Stimulated activated CD8-positive, alpha-beta memory T cell treated with anti-CD3 and anti-CD28 coated beads, Interleukin-15, amount 100 ng/mL, for 24 hours (primary cell): ENCODE measurements around the gene PKDCC.
"Not testable (repeated sequence)": the region's sequence is repeated elsewhere in the genome, so short reads cannot be mapped to it uniquely, and the experiment has no call there.

Source experiments
- DNase-seq: peaks from one replicate; pipeline ENCODE4 v3.0.0-alpha.2; 2020; ENCODE audit warnings: low read depth

PKDCC gene

DNA sequence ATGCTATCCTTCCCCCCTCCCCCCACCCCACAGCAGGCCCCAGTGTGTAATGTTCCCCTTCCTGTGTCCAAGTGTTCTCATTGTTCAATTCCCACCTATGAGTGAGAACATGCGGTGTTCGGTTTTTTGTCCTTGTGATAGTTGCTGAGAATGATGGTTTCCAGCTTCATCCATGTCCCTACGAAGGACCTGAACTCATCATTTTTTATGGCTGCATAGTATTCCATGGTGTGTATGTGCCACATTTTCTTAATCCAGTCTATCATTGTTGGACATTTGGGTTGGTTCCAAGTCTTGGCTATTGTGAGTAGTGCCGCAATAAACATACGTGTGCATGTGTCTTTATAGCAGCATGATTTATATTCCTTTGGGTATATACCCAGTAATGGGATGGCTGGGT lies 17.9 kb downstream of the PKDCC start:
- DNase-seq: not testable (repeated sequence)

DNA sequence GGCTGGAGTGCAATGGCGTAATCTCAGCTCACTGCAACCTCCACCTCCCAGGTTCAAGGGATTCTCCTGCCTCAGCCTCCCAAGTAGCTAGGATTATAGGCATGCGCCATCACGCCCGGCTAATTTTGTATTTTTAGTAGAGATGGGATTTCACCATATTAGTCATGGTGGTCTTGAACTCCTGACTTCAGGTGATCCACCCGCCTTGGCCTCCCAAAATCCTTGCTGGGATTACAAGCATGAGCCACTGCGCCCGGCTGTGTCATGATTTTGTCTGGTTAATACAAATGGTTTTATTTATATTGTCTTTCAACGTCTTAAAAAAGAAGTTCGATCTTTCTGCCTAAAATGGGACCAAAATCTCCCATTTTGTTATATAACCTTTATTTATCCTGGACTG lies 19.2 kb downstream of the PKDCC start:
- not testable (repeated sequence) for DNase-seq

DNA sequence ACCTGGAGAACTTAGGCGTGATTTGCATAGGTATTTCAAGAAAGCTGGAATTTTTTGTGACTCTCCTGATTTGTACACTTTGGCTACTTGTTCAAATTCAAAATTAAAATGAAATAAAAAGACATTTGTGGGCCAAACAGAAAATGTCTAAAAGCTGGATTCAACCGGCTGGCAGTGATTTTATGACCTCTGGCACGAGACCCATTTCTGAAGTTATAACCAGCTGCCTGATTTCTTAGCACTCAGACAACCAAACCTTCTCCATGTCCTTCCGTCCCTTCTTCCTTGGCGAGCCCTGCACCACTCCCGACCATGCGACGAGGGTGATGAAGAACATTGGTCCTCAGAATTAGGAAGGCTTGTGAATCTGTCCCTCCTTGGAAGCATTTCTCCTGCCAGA lies 19.7 kb downstream of the PKDCC start:
- DNase-seq: no peak

DNA sequence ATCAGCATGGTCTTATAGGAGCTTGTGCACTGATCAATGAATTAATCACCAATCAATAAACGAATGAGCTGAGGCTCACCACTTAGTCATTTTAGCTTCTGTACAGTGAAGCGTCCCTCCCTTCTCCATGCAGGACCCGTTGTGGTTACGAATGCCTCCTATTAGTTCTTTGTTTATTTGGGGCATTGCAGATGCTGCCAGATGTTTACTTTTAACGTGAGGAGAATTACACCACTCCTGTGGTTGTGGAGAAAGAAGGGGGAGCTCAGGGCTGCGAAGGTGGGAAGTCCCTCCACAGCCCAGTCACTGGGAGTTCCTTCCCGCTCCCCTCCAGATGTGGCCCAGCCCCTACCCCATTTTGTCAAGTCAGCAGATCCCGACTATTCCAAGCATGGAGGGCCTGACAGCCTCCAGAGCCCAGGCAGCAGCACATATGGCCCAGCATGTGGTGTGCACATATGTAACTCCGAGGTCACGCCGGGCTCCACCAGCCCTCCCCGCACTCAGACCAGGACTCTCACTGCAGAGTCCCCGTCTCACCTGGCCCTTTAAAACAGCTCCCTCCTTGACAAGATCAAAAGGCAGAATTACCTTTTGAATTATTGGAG lies 20.9 kb downstream of the PKDCC start:
- no peak for DNase-seq

DNA sequence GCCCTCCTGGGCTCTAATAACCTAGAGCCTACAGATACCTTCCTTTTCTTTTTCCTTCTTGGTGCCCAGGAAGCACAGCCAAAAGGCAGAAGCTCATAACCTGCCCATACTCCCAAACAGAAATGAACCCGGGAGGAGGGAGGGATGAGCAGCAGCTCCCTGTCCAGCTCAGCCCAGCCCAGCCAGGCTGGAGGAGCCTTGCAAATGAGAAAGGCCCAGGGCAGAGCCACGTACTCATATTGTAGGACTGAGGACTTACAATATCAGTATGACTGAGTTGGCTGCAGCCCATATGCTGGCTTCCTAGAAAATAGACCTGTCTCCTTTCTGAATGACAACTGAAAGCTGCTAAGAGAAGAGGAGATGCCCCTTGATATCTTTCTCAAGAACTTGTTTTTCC lies 21.7 kb downstream of the PKDCC start:
- no peak for DNase-seq

DNA sequence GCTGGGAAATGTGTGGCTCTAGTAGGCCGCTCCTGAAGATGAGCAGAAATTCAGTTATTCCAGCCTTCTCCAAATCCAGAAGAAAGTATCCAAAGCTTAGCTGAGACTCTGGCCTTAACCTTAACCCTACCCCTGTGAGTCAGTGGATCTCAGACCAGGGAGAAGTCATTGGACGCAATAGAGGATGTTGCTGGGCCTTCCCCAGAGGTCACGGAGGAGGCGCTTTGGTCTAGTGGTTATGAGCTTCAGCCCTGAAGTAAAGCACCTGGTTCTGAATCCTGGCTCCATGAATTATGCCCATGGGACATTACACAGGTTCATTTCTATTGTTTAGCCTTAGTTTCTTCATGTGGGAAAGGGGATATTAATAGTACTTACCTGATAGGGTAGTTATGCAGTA lies 24.0 kb downstream of the PKDCC start:
- DNase-seq: no peak

DNA sequence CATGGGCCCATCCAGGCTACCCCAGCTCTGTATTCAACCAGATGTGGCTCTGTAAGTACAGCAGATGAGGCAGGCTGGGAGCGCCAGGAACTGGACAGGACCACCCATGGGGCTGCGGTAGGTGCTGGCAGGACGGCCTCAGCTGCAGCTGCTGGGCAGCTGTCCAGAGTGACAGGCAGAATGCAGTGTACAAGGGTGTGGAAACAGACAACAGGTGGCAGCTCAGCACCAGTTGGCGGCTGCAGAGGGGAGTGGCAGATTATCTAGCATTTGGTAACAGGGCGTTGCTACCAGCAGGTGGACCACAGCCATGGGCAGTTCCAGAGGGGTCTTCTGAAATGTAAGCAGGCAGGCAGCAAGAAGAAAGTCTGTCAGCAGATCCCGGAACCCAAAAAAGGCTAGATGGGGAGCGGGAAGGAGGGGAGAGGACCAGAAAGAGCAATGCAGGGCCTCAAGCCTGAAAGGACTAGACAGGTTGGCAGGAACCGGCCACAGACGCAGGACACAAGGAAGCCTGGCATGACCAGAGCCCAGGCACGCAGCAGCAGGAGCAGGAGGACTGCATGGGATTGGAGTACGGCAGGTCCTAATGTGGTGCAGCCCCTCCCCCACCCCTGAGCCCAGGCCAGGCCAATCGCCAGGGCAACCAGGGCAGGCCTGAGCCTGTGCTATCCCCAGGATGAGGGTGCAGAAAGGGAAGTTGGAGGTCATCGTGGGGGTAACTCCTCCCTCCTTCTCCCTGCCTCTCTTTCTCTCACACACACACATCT lies 24.7 kb downstream of the PKDCC start:
- no peak for DNase-seq

DNA sequence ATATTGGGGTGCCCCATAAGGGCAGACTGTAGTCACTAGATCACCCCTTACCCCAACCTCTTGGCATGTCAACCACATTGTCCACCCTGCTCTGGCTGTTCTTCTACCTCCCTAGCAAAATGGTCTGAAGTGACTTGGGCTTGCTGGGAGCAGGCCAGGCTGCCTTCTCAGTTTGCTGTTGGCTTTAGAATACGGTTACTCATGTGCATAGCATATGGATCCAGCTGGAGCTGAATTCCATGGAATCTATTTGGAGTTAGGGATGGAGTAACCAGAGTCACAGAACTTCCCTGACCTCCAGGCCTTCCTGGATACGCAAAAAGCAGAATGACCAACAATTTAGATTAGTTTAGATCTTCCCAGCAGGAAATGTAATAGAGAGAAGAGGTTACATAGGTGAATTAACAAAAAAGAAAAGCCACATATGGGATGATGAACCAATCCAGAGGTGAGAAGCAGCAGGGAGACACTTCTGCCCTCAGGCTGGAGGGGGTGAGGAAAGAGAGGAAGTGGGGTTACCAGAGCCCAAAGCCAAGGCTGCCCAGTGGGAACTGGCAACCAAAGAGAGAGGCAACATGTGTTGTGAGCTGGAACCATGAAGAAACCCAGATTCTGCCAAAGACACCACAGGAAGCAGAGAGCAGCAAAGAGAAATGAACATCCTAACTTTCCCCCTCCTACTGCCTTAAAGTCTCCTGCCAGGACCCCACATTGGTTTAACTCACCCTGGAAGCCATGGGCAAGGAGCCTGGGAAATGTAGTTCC lies 26.1 kb downstream of the PKDCC start:
- no peak for DNase-seq

DNA sequence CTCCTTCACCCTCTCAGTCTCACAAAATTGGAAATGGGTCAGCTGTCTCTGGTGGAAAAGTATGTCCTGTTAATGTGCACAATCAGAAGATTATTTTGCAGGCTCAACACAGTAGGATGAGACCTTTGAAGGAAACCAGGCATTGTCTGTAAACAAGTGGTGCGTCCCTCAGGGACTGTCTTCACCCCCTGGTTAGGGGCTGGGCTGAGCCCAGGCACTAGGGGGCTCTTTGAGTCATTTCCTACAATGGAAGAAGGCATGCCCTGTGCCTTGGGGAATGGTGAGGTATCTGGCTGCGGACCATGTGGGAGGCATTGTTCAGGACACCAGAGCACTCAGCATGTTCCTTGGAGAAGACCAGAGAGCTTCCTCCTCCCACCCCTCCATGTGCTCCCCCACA lies 26.8 kb downstream of the PKDCC start:
- DNase-seq: no peak

DNA sequence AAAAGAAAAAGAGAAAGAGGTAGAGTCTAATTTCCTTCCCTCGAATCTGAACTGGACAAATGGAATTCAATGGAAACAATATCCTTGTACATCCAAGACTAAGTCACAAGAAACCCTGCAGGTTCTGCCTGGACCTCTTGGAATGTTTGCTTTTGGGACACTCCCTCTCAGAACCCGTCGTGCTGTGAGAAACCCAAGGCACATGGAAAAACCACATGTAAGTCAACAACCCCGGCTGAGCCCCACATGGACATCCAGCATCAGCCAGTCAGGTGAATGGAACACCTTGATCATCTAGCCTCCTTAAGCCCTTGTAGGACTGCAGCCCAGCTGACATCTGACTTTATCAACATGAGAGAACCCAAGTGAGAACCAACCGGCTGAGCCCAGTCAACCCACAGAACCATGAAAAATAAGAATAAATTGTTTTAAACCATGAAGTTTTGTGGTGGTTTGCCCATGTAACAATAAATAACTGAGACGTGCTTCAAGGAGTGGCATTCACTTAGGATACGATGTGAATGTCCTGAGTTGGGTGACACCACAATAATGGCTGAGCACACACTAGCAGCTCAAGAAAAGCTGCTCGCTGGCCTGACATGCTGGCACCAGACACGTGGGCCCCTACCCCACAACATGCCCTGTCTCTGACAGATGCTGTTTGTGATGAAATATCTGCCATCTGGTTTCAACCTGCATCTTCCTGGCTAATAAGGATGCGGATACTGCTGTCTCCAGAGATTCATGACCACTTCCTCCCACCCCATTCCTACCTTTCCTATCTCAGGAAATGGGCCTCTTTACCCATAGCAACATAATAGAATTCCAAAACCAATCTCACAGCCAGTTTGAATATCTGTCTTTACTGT lies 28.8 kb downstream of the PKDCC start:
- no peak for DNase-seq

DNA sequence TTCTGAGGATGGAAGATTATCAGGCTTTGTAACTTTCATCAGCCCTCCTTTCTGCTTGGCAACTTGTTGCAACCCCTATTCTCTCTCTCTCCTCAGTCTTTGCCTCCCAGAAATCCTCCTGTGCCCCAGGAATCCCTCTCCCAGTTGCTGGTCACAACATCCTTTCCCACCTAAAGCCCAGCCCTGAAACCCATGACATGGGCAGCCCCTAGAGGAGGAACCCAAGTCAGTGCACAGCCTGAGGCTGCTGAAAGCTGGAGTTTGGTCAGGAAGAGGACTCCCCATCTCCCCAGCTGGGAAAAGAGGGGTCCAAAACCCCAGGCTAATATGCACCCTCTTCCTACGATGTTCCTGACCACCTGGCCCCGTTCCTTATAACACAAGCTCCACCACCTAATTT lies 29.5 kb downstream of the PKDCC start:
- no peak for DNase-seq

DNA sequence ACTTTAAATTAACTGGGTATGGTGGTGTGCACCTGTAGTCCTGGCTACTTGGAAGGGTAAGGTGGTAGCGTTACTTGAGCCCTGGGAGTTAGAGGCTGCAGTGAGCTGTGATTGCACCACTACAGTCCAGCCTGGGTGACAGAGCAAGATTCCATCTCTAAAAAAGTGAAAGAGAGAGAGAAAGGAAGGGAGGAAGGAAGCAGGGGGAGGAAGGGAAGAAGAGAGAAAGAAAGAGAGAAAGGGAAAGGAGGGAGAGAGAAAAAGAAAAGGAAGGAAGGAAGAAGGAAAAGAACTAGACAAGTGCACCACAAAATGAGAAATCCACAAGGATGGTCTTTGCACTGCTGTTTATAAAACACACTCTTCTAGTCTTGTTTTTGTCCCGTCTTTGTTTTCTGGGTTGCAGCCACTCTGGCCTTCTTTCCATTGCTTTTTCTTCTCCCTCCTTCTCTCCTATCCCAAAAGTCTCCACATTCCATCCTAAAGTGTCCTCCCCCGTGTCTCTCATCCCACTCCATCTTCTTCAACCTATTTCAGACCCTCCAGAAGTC lies 32.0 kb downstream of the PKDCC start:
- DNase-seq: no peak

DNA sequence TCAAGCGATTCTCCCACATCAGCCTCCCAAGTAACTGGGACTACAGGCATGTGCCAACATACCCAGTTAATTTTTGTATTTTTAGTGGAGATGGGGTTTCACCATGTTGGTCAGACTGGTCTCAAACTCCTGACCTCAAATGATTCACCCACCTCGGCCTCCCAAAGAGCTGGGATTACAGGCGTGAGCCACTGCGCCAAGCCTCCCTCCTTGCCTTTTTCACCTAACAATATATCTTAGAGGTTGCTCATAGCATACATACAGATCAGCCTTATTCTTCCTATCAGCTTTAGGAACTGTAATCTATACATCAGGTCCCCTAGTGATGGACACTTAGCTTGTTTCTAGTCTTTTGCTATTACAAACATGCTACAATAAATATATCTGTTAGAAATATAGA lies 33.3 kb downstream of the PKDCC start:
- DNase-seq: not testable (repeated sequence)

DNA sequence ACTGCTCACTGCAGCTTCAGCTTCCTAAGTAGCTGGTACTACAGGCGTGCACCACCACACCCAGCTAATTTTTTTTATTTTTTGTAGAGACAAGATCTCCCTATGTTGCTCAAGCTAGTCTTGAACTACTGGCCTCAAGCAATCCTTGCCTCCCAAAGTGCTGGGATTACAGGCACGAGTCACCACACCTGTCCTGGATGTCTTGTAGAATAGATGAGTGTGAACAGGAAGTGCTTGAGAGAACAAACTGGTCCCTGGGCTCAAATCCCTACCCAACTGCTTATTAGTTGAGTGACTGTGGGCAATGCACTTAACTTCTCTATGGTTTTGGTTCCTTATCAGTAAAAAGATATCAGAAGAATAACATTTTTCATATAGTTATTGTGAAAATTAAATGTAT lies 34.2 kb downstream of the PKDCC start:
- DNase-seq: no peak

DNA sequence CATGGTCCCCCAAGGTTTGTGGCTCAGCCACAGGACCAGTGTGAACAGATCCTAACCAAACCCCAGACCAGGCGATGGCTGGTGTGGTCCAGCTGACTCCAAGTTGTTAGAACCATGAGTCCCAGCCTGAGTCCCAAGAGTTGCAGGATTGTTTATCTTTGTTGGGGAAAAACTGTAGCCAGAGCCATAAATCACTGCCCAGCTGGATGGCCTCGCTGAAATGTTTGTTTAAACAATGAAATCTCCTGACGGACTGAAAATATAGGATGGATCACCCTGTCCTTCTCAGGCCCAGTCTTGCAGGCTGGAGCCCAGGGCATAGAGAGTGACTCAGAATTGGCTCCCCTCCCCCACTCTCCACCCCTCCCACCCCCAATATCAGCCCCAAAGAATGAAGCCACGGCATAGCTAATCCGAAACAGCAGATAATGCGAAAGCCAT lies 36.4 kb downstream of the PKDCC start:
- no peak for DNase-seq

DNA sequence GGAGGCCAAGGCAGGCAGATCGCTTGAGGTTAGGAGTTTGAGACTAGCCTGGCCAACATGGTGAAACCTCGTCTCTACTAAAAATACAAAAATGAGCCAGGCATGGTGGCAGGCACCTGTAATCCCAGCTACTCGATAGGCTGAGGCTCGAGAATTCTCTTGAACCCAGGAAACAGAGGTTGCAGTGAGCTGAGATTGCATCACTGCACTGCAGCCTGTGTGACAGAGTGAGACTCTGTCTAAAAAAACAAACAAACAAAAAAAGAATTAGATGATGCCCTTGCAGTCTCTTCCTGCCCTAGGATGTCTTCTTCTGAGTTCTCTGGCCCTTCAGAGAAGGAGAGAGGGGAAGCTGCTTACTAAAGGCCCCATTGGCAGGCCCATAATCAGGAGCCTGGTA lies 37.2 kb downstream of the PKDCC start:
- DNase-seq: not testable (repeated sequence)

DNA sequence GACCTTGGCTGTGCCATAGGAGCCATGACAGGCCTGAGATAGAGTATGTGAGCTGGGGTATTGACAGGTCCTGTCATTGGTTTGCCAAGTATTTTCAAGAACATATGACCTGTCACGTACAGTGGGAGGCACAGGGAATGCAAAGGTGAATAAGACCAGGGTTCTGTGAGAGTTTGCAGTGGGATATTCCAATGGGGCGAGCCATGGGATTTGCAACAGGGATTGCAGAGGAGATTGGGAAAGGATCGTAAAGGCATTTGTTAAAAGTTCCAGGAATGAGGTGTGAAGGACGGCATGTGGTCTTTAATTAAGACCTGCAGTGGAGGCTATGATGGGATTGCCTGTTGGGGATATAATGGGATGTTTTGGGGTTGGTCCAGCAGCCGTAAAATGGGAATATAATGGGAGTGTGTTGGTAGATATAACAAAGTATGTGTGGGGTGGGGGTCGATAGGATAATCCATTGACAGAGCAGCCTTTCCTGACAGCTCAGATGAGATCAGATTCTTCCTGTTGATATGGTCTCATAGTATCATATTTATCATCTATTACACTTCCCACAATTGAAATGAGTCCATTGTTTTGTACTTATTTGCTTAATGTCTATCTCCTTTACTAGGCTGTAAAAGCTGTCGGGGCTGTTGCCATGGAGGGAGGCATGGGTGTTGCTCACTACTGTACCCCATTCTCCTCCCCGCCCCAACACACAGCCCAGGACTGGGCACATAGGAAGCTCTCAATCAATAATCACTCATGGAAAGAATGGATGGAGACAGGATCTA lies 38.1 kb downstream of the PKDCC start:
- no peak for DNase-seq

DNA sequence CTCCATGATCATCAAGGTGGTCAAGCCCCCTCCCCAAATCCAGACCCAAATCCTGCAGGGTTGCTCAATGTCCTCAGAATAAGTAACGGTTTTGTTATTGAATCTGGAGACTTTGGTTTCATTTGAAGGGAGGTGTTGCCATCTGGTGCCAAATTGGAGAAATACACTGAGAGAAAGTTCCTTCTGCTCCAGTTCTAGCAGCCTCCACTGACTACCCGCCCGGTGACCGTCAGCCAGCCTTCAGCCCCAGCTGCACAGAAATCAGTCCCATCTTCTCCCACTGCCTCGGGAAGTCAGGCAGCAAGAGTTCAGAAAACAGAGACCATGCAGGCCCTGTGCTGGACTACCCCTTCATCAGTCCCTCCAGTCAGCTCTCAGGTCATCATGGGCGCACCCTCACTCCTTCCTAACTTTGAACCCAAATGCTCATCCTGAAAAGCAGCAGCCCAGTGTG lies 38.7 kb downstream of the PKDCC start:
- no peak for DNase-seq

DNA sequence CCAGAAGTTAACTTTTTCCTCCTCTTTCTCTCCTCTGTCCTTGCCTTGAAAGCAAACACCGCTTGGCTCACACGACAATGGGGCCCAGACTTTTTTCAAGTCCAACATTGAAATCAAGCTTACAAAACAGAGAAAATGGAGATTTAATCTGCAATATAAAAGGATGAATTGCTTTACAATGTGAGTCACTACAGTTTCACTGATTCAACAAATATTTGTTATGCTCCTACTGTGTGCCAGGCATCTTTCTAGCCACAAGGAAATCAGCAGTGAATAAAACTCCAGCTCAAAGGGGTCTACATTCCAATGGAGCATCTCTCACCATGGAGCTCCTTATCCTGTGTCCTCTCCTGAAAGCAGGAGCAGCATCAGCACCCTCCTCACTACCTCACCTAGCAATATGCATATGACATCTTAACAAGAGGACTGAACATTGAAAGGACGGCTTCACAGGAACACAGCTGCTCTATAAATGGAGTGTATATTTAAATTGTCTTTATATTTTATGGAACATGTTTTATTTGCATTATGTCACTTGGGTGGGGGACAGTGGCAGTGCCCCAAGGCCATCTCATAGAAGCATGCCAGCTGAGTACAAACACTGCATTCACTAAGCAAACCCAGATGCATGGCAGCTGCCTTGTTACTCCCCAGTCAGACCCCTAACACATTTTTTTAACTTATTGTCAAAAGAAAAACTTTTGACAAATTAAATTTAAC lies 39.5 kb downstream of the PKDCC start:
- no peak for DNase-seq

DNA sequence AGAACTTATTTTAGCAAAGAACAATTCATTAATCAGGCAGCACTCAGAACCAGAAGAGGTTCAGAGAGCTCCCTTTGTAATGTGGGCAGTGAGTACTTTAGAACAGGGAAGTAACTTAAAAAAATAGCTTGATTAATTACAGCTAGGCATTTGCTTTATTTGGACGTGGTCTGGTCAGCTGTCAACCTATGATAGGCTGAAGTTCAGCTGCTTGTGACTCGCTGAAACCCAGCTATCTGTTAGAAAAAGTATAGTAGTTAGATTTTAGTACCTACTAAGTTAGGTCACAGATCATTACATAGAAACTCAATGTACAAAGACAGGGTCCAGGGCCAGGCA lies 40.0 kb downstream of the PKDCC start:
- no peak for DNase-seq
